Erythroblast (primary cell): ENCODE measurements around the gene SFTA2.

Experiments used
- GATA1 ChIP-seq: IDR thresholded peaks from 2 replicates; pipeline ENCODE4 v1.6.1; 2011; ENCODE audit warnings: low read depth, mild to moderate bottlenecking, control low read depth, low read length, moderate library complexity
- POLR2A ChIP-seq: IDR thresholded peaks from 2 replicates; pipeline ENCODE4 v1.6.1; 2011; ENCODE audit warnings: mild to moderate bottlenecking, low read length

DNA sequence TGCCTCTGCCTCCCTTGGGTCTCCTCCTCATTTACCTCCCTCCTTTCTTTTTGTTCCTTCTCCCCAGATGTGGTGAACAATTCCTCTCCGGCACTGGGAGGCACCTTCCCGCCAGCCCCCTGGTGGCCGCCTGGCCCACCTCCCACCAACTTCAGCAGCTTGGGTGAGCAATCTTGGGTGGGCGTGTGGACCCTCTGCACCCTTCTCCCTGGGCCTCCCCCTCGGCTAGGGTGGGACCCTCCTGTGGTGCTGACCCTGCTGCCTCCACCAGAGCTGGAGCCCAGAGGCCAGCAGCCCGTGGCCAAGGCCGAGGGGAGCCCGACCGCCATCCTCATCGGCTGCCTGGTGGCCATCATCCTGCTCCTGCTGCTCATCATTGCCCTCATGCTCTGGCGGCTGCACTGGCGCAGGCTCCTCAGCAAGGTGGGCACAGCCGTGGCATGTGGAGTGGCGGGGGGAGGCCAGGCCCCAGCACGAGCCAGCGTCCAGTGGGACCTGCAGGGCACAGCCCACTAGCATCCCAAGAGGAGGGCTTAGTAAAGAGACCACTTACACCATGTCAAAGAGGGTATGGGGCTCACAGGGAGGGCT is 38.9 kb downstream of the SFTA2 start:
- TF ChIP-seq POLR2A (no peak), GATA1 (no peak)
